HG02610 (cell line): ENCODE measurements around the gene UMPS.
A peak's percentile ranks its signal among the peaks of the same experiment; 100 is the strongest.
"Not testable (repeated sequence)": the region's sequence is repeated elsewhere in the genome, so short reads cannot be mapped to it uniquely, and the experiment has no call there.

ENCODE experiments used
- ATAC-seq: cut with Tn5 transposase; IDR thresholded peaks from one replicate; pipeline ENCODE4 v1.9.1; 2021; ENCODE audit warnings: mild to moderate bottlenecking, moderate library complexity; ENCODE audit not compliant: unreplicated experiment

Gene UMPS

GRCh38 chr3:124707223-124707622 is 23.0 kb upstream of the UMPS start:
- ATAC-seq = not testable (repeated sequence)

GRCh38 chr3:124707656-124708062 is 22.6 kb upstream of the UMPS start:
- no peak for ATAC-seq

- no peak for ATAC-seq
Observed at GRCh38 chr3:124714223-124714853, 15.9 kb upstream of the UMPS start.

- ATAC-seq = no peak
Observed at GRCh38 chr3:124722589-124722988, 7.7 kb upstream of the UMPS start.

GRCh38 chr3:124730941-124731297 is 667 bp downstream of the UMPS start:
- ATAC-seq = no peak

GRCh38 chr3:124731760-124732159 is 1.5 kb downstream of the UMPS start:
- no peak for ATAC-seq

- no peak for ATAC-seq
Observed at GRCh38 chr3:124741027-124741426, 10.8 kb downstream of the UMPS start.

GRCh38 chr3:124745756-124746155 is 15.5 kb downstream of the UMPS start:
- no peak for ATAC-seq

GRCh38 chr3:124747111-124747981 is 17.1 kb downstream of the UMPS start:
- ATAC-seq = no peak

- ATAC-seq = no peak
Observed at GRCh38 chr3:124748560-124749198, 18.4 kb downstream of the UMPS start.

GRCh38 chr3:124749877-124750276 is 19.6 kb downstream of the UMPS start:
- not testable (repeated sequence) for ATAC-seq

- ATAC-seq = no peak
Observed at GRCh38 chr3:124751501-124751900, 21.2 kb downstream of the UMPS start.

GRCh38 chr3:124752051-124752450 is 21.8 kb downstream of the UMPS start:
- no peak for ATAC-seq

GRCh38 chr3:124757926-124758325 is 27.7 kb downstream of the UMPS start:
- not testable (repeated sequence) for ATAC-seq

GRCh38 chr3:124758851-124759635 is 28.8 kb downstream of the UMPS start:
- peak; percentile 48 for ATAC-seq

- no peak for ATAC-seq
Observed at GRCh38 chr3:124759666-124760401, 29.6 kb downstream of the UMPS start.

- no peak for ATAC-seq
Observed at GRCh38 chr3:124760601-124761000, 30.3 kb downstream of the UMPS start.

- no peak for ATAC-seq
Observed at GRCh38 chr3:124761250-124761796, 31.1 kb downstream of the UMPS start.

- ATAC-seq = no peak
Observed at GRCh38 chr3:124761935-124762660, 31.8 kb downstream of the UMPS start.

GRCh38 chr3:124762661-124763011 is 32.4 kb downstream of the UMPS start:
- ATAC-seq = no peak
